ENCODE results near the gene GCNT4.

GCNT4 gene

DNA sequence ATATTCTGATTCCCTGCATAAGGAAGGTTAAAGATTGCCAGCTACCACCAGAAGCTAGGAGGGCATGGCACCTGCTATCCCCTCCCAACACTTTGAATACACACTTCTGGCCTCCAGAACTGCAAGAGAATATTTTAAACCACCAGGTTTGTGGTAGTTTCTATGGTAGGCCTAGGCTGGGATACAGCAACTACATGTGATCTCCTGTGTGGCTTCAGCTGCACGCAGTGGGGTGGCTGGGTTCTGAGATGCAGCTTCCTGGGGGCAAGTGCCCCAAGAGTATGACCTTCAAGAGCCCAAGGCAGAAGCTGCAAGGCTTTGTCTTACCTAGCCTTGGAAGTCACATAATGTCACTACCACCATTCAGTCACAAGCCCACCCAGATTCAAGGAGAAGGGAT lies 39.6 kb downstream of the GCNT4 start:
- no peak for DNase-seq

DNA sequence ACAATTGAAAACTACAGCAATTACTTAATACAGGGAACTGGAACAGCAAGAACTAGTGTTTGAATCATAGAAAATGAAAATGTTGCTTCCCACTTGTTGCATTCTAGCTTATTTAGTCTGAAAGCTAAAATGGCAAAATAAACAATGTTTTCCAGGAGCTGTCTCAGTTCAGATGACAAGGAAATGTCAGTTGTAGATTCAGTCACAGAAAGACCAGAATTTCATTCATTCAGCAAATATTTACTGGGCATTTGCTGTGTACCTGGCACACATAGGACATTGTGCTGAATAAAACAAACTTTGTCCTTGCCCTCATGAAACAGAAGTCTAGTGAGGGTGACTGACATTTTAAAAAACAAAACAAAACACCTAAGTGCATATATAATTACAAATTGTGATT lies 41.5 kb downstream of the GCNT4 start:
- DNase-seq, result no peak

DNA sequence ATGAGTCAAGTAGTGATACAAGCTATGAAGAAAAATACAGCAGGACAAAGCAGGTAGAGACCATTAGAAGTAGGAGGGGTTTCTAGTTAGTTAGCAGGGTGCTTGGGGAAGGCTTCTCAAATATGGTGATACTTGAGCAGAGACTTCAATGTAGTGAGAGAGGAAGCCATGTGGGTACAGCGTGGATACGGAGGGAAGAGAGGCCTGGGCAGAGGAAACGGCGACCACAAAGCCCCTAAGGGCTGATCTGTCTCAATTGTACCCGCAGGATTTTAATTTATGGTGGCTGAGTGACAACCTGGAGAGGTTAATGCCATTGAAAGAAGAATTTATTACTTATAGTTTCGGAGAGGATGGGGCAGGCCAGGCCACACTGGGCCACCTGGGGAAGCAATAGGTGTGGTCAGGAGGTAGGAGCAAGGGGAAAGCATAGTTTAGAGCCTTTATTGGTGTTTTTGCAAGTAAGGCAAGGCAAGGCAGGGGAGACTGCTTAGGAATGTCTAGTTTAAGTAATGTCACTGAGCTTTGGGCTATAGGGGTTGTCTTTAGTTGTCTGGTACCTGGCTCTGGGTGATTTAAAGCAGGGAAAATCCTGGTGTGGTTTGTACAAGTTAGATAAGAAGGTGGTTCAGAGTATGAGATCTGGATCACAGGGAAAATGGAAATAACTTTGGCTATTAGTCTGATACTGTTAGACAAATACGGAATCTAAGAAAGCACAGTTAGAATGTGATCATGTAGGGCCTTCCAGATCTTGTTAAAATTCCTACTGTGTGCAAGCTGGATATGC lies 42.6 kb downstream of the GCNT4 start:
- DNase-seq, result no peak

DNA sequence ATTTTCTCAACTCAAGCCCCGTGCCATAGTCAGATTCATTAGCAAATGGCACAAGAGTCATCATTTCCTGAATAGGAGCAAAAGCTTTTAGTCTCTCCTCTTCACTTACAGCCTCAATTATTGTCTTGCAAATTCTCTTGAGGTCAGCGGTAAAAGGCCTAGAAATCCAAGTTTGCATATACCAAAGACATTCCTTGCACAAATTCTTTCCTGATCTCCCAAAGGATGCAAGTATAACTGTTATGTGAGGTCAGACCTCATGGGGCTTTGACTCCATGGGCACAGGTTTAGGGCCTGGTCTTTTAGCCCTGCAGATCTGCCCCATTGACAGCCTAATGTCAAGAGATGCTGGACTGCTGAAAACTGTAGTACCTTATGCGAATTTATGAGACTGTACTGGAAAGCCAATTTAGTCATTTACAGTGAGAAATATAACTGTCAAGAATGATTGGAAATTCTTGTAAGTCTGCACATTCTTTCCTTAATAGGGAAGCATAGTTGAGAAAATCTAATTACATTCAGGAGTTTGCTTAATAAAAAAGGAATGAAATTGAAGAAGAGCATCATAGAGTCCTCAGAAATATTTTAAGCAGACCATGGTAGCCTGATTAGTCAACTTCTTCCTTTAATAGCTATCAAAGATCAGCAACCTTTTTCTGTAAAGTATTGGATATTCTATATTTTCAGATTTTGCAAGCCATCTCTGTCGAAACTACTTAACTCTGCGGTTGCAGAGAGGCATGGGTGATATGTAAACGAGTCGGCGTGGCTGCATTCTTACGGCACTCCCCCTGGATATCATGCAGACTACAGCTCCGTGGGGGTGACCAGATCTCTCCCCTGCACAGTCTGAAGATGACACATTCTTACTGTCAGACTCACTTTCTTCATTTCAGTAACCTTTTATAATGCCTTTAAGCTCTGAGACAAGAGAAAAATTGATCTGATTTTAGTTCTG lies 45.2 kb downstream of the GCNT4 start:
- DNase-seq, result no peak

DNA sequence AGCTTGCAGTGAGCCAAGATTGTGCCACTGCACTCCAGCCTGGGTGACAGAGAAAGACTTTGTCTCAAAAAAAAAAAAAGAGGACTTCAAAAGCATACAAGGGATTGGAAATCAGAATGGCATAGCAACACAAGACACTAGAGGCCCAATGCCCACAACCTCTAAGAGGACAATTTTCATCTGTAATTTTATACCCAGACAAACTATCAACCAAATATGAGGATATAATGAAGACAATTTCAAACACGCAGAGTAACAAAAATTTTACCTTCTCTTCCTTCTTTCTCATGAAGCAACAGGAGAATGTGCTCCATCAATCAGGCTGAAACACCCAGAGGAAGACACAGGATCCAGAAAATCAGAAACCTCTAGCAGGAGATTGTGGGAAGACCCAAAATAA lies 46.8 kb downstream of the GCNT4 start:
- no peak for DNase-seq

Data from stimulated activated naive CD4-positive, alpha-beta T cell treated with Interleukin-2 at 50 U/mL for 16 hours (primary cell).